ENCODE data around the gene GLUD1. TPM values are rescaled to one million over a fixed set of nuclear protein-coding genes. Genes with fewer than 3 reads are reported as not detected.
A peak's percentile ranks its signal among the peaks of the same experiment; 100 is the strongest.
"Not testable (repeated sequence)": the region's sequence is repeated elsewhere in the genome, so short reads cannot be mapped to it uniquely, and the experiment has no call there.

Gene GLUD1
- total RNA-seq, 1 donor from 2014 or later: 108 TPM

- not testable (repeated sequence) for H3K27me3 ChIP-seq (ENCODE audit: control insufficient read depth in 3 of 3, insufficient read depth in 3 of 3, low read length in 3 of 3); H3K36me3 ChIP-seq (ENCODE audit: control insufficient read depth in 3 of 3, insufficient read depth in 3 of 3, low read length in 3 of 3); H3K4me1 ChIP-seq (ENCODE audit: control insufficient read depth in 3 of 3, insufficient read depth in 3 of 3, low read length in 3 of 3); H3K9ac ChIP-seq (ENCODE audit: low read depth in 1 of 3, low read length in 3 of 3); H3K4me3 ChIP-seq (ENCODE audit: low read length in 3 of 3); H3K9me3 ChIP-seq (ENCODE audit: control insufficient read depth in 3 of 3, low read length in 3 of 3); H3K27ac ChIP-seq (ENCODE audit: low read depth, low read length)
Observed at GRCh38 chr10:87119029-87119428, 24.4 kb upstream of the GLUD1 start.

DNA sequence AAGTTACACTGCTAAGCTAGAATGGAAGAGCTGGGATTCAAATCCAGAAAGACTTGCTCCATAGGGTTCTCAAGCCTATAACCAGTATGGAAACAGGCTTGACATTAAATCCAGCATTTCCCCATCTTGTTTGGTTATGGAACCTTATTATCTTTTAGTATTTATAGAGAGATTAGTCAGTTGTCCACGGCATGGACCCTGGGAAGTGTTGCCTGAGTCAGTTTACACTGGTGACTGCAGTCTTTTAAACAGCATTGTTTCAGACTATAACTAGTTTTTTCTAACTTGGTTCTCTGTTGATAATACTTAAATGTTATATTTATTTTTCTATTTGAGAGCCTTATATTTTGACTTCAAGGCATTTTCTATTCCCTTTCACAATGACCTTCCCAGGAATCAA, 23.5 kb upstream of the GLUD1 start:
- H3K36me3 ChIP-seq (ENCODE audit: control insufficient read depth in 3 of 3, insufficient read depth in 3 of 3, low read length in 3 of 3); H3K4me3 ChIP-seq (ENCODE audit: low read length in 3 of 3); H3K9ac ChIP-seq (ENCODE audit: low read depth in 1 of 3, low read length in 3 of 3): not testable (repeated sequence)

GRCh38 chr10:87105446-87106124, 10.9 kb upstream of the GLUD1 start:
- Histone ChIP-seq H3K4me1 (ENCODE audit: control insufficient read depth in 3 of 3, insufficient read depth in 3 of 3, low read length in 3 of 3) (no peaks in the 10 kb centered on the region), H3K36me3 (ENCODE audit: control insufficient read depth in 3 of 3, insufficient read depth in 3 of 3, low read length in 3 of 3) (peaks cover 3 to 5% (median 5%) of the 10 kb centered on the region in 3 donors), H3K27ac (ENCODE audit: low read depth, low read length) (no peak overlapping the region), H3K9ac (ENCODE audit: low read depth in 1 of 3, low read length in 3 of 3) (no peak overlapping the region), H3K9me3 (ENCODE audit: control insufficient read depth in 3 of 3, low read length in 3 of 3) (no peaks in the 10 kb centered on the region), H3K4me3 (ENCODE audit: low read length in 3 of 3) (no peak overlapping the region), H3K27me3 (ENCODE audit: control insufficient read depth in 3 of 3, insufficient read depth in 3 of 3, low read length in 3 of 3) (no peaks in the 10 kb centered on the region)

More for the DNA sequence above, 23.5 kb upstream of the GLUD1 start:
- H3K27me3 ChIP-seq (ENCODE audit: control insufficient read depth in 3 of 3, insufficient read depth in 3 of 3, low read length in 3 of 3); H3K4me1 ChIP-seq (ENCODE audit: control insufficient read depth in 3 of 3, insufficient read depth in 3 of 3, low read length in 3 of 3); H3K27ac ChIP-seq (ENCODE audit: low read depth, low read length); H3K9me3 ChIP-seq (ENCODE audit: control insufficient read depth in 3 of 3, low read length in 3 of 3): not testable (repeated sequence)

DNA sequence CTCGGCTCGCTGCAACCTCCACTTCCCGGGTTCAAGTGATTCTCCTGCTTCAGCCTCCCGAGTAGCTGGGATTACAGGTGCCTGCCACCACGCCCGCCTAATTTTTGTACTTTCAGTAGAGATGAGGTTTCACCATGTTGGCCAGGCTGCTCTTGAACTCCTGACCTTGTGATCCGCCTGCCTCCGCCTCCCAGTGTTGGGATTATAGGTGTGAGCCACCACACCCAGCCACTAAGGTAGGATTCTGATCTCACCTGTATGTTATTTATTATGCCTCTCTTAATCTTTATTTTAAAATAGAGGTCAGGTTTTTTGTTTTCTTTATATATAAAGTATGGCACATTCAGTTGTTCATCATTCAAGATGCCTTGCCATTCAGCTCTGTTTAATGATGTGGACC, 10.1 kb upstream of the GLUD1 start:
- H3K4me1 ChIP-seq (ENCODE audit: control insufficient read depth in 3 of 3, insufficient read depth in 3 of 3, low read length in 3 of 3); H3K36me3 ChIP-seq (ENCODE audit: control insufficient read depth in 3 of 3, insufficient read depth in 3 of 3, low read length in 3 of 3); H3K27me3 ChIP-seq (ENCODE audit: control insufficient read depth in 3 of 3, insufficient read depth in 3 of 3, low read length in 3 of 3); H3K27ac ChIP-seq (ENCODE audit: low read depth, low read length); H3K9ac ChIP-seq (ENCODE audit: low read depth in 1 of 3, low read length in 3 of 3); H3K4me3 ChIP-seq (ENCODE audit: low read length in 3 of 3); H3K9me3 ChIP-seq (ENCODE audit: control insufficient read depth in 3 of 3, low read length in 3 of 3): not testable (repeated sequence)

DNA sequence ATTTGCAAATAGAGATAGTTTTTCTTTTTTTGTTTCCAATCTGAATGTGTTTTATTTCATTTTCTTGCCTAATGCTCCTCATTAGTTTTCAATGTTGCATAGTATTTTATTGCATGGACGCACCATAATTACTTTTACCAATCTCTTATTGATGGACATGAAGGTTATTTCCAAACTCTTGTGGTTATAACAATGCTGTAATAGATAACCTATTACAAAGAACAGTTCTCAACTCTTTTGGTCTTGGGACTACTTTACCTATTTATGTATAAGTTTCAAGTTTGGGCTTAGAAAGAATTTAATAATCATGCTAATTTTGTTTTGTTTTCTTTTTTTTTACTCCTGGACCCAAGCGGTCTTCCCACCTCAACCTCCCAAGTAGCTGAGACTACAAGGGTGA, 7.4 kb upstream of the GLUD1 start:
- Histone ChIP-seq H3K4me3 (ENCODE audit: low read length in 3 of 3) (no peak overlapping the region), H3K36me3 (ENCODE audit: control insufficient read depth in 3 of 3, insufficient read depth in 3 of 3, low read length in 3 of 3) (peaks cover 0 to 5% (median 0%) of the 10 kb centered on the region in 3 donors), H3K27ac (ENCODE audit: low read depth, low read length) (no peak overlapping the region), H3K27me3 (ENCODE audit: control insufficient read depth in 3 of 3, insufficient read depth in 3 of 3, low read length in 3 of 3) (no peaks in the 10 kb centered on the region), H3K4me1 (ENCODE audit: control insufficient read depth in 3 of 3, insufficient read depth in 3 of 3, low read length in 3 of 3) (no peaks in the 10 kb centered on the region), H3K9me3 (ENCODE audit: control insufficient read depth in 3 of 3, low read length in 3 of 3) (no peaks in the 10 kb centered on the region), H3K9ac (ENCODE audit: low read depth in 1 of 3, low read length in 3 of 3) (no peak overlapping the region)

GRCh38 chr10:87095236-87095945, 748 bp upstream of the GLUD1 start:
- Histone ChIP-seq H3K36me3 (ENCODE audit: control insufficient read depth in 3 of 3, insufficient read depth in 3 of 3, low read length in 3 of 3) (no peaks in the 10 kb centered on the region), H3K9me3 (ENCODE audit: control insufficient read depth in 3 of 3, low read length in 3 of 3) (no peaks in the 10 kb centered on the region), H3K27me3 (ENCODE audit: control insufficient read depth in 3 of 3, insufficient read depth in 3 of 3, low read length in 3 of 3) (no peaks in the 10 kb centered on the region), H3K27ac (ENCODE audit: low read depth, low read length) (peak overlapping the region; percentile 89), H3K9ac (ENCODE audit: low read depth in 1 of 3, low read length in 3 of 3) (peak overlapping the region; percentile 78 to 95 (median 80)), H3K4me1 (ENCODE audit: control insufficient read depth in 3 of 3, insufficient read depth in 3 of 3, low read length in 3 of 3) (peaks cover 15 to 27% (median 20%) of the 10 kb centered on the region in 3 donors), H3K4me3 (ENCODE audit: low read length in 3 of 3) (peak overlapping the region; percentile 85 to 93 (median 89))

DNA sequence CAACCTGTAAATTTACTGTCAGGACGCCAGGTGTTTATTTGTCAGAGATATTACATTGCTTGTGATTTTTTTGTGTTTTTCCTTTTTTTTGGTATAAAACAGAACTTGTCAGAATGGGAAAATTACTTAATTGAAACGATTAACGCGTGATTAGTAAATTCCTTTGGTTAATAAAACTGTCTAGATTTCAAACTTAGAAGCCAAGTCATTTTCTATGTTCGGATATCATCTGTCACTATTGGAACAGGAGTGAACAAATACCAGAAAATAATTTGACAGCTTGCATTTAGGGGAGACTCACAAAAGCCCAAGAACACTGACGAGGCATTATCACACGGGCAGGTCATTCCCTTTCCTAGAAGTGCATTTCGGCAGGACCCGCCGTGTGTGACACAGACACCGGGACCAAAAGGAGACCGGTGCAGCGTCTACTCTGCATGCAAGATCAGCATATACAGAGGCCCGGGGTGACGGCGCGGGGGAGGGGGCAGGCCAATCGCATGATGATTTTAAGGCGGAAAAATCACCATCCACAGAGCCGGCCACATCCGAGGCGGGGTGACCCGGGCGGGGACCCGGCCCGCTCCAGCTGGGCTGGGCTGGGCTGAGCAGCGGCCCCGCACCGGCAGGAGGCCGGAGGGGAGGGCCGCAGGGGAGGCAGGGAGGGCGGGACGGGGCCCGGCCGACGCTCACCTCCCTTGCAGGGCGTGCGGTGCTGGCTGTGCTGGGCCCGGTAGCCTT, 841 bp downstream of the GLUD1 start:
- H3K9ac ChIP-seq (ENCODE audit: low read depth in 1 of 3, low read length in 3 of 3): peak overlapping the region; percentile 68 to 91 (median 74)
- no peaks in the 10 kb centered on the region for H3K27me3 ChIP-seq (ENCODE audit: control insufficient read depth in 3 of 3, insufficient read depth in 3 of 3, low read length in 3 of 3)
- peak overlapping the region; percentile 68 to 88 (median 84) for H3K4me3 ChIP-seq (ENCODE audit: low read length in 3 of 3)
- H3K9me3 ChIP-seq (ENCODE audit: control insufficient read depth in 3 of 3, low read length in 3 of 3): no peaks in the 10 kb centered on the region
- peak overlapping the region; percentile 73 for H3K27ac ChIP-seq (ENCODE audit: low read depth, low read length)
- peaks cover 0 to 3% (median 0%) of the 10 kb centered on the region in 3 donors for H3K36me3 ChIP-seq (ENCODE audit: control insufficient read depth in 3 of 3, insufficient read depth in 3 of 3, low read length in 3 of 3)
- peaks cover 15 to 27% (median 20%) of the 10 kb centered on the region in 3 donors for H3K4me1 ChIP-seq (ENCODE audit: control insufficient read depth in 3 of 3, insufficient read depth in 3 of 3, low read length in 3 of 3)

DNA sequence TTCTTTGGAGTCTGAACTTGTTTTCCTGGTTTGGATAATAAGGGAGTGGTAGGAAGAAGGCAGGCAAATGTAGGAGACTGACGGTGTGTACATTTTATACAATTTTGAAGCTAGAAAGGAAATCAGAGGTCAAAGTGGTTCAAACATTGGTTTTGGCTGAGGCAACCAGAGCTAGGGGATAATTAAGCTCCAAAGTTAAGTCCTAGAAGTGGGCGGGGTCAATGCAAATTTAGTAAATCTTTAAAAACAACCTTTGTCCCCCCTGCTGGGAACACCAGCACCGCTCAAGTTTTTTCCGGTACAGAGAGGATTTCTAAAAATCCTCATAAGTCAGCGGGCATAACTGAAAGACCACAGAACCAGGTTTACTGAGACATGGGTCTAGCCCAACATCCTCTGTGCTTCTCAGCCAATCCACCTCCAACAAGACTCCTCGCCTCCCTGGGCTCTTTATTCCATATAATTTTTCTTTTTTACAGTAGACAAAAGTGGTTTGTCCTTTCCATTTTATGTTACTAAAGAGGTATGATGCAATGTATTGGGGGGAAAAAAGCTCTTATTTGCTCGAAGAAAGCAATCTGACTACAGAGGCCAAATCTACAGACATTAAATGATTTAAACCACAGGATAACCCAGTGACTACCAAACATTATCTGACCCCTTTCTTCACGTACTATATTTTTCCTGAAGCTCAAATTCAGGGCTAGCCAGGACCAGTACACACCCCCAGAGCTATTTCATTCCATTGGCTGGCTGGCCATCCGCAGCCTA, 1.6 kb downstream of the GLUD1 start:
- Histone ChIP-seq H3K27ac (ENCODE audit: low read depth, low read length) (peak overlapping the region; percentile 73), H3K9ac (ENCODE audit: low read depth in 1 of 3, low read length in 3 of 3) (peak overlapping the region; percentile 68 to 91 (median 74)), H3K4me3 (ENCODE audit: low read length in 3 of 3) (peak overlapping the region; percentile 68 to 88 (median 84)), H3K4me1 (ENCODE audit: control insufficient read depth in 3 of 3, insufficient read depth in 3 of 3, low read length in 3 of 3) (peaks cover 15 to 27% (median 20%) of the 10 kb centered on the region in 3 donors), H3K27me3 (ENCODE audit: control insufficient read depth in 3 of 3, insufficient read depth in 3 of 3, low read length in 3 of 3) (no peaks in the 10 kb centered on the region), H3K9me3 (ENCODE audit: control insufficient read depth in 3 of 3, low read length in 3 of 3) (no peaks in the 10 kb centered on the region), H3K36me3 (ENCODE audit: control insufficient read depth in 3 of 3, insufficient read depth in 3 of 3, low read length in 3 of 3) (peaks cover 0 to 3% (median 0%) of the 10 kb centered on the region in 3 donors)

DNA sequence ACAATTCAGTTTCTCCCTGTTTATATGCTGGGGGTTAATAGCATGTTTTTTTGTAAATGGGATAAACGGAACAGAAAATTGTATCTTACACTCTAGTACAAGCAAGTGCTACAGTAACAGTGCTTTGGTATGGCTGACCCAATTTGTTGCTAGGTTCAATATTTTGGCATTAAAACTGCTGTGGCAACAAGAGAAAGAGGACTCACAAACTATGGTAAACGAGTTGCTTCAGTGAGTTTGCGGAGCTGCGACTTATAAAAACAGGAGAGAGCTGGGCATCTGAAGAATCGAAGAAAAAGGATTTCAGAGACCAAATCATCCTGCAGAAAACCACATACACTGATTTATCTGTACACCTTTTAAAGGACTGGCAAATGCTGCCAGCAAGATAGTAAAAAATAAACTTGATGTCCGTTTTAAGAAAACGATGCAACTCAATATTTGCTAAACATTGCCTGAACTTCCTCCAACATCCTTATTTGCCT, 2.2 kb downstream of the GLUD1 start:
- H3K27ac ChIP-seq (ENCODE audit: low read depth, low read length): peak overlapping the region; percentile 73
- H3K9me3 ChIP-seq (ENCODE audit: control insufficient read depth in 3 of 3, low read length in 3 of 3): no peaks in the 10 kb centered on the region
- H3K9ac ChIP-seq (ENCODE audit: low read depth in 1 of 3, low read length in 3 of 3): peak overlapping the region in 2 of 3 donors; percentile 43 to 74
- peaks cover 0 to 3% (median 0%) of the 10 kb centered on the region in 3 donors for H3K36me3 ChIP-seq (ENCODE audit: control insufficient read depth in 3 of 3, insufficient read depth in 3 of 3, low read length in 3 of 3)
- H3K4me3 ChIP-seq (ENCODE audit: low read length in 3 of 3): peak overlapping the region; percentile 68 to 88 (median 84)
- H3K4me1 ChIP-seq (ENCODE audit: control insufficient read depth in 3 of 3, insufficient read depth in 3 of 3, low read length in 3 of 3): peaks cover 15 to 27% (median 20%) of the 10 kb centered on the region in 3 donors
- H3K27me3 ChIP-seq (ENCODE audit: control insufficient read depth in 3 of 3, insufficient read depth in 3 of 3, low read length in 3 of 3): no peaks in the 10 kb centered on the region
